GM12801 (cell line): ENCODE data around the gene ENTR1.

ENCODE experiments used
- TF ChIP-seq, protein P1 (sequence below): IDR thresholded peaks from one replicate; pipeline ENCODE4 v1.5.1; 2011; ENCODE audit warnings: control low read depth; ENCODE audit not compliant: insufficient read length; ENCODE audit errors: extremely low read depth

The ENTR1 gene

DNA sequence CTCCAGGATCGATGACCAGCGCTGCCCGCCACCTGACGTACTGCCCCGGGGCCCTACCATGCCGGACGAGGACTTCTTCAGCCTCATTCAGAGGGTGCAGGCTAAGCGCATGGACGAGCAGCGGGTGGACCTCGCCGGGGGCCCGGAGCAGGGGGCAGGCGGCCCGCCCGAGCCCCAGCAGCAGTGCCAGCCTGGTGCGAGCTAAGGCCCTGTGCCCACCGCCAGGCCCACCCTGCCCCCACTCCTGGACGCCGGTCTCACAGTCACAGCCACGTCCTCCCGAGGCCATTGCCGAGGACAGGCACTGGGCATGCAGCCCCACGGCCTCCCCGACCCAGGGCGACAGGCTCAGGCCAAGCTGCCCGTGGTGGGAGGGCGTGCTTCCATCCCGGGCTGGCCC, 52.4 kb downstream of the ENTR1 start:
- TF ChIP-seq, protein P1, sequence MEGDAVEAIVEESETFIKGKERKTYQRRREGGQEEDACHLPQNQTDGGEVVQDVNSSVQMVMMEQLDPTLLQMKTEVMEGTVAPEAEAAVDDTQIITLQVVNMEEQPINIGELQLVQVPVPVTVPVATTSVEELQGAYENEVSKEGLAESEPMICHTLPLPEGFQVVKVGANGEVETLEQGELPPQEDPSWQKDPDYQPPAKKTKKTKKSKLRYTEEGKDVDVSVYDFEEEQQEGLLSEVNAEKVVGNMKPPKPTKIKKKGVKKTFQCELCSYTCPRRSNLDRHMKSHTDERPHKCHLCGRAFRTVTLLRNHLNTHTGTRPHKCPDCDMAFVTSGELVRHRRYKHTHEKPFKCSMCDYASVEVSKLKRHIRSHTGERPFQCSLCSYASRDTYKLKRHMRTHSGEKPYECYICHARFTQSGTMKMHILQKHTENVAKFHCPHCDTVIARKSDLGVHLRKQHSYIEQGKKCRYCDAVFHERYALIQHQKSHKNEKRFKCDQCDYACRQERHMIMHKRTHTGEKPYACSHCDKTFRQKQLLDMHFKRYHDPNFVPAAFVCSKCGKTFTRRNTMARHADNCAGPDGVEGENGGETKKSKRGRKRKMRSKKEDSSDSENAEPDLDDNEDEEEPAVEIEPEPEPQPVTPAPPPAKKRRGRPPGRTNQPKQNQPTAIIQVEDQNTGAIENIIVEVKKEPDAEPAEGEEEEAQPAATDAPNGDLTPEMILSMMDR: no peak

DNA sequence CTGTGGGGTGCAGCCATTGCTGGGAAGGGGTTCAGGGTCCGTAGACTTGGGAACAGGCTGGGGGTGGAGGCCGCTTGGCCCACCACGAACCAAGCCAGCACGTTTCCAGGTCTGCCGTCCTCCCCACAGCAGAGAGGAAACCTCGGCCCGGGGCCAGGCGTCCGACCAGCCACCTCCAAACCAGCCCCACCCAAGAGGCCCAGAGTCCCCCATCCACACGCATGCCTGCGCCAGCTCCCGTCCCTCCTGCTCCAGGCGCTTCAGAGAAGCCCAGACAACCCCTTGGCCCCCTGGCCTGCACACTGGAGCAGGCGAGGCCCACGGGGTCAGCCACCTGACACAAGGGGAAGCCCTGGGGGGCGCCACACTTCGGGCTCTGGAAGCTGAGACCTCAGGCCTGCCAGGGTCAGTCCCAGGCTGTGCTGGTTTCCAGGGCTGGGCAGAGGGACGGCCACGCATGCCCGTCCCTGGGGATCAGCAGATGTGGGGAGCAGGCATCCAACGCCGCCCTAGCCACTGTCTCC, 53.1 kb downstream of the ENTR1 start:
- TF ChIP-seq, protein P1: no peak

DNA sequence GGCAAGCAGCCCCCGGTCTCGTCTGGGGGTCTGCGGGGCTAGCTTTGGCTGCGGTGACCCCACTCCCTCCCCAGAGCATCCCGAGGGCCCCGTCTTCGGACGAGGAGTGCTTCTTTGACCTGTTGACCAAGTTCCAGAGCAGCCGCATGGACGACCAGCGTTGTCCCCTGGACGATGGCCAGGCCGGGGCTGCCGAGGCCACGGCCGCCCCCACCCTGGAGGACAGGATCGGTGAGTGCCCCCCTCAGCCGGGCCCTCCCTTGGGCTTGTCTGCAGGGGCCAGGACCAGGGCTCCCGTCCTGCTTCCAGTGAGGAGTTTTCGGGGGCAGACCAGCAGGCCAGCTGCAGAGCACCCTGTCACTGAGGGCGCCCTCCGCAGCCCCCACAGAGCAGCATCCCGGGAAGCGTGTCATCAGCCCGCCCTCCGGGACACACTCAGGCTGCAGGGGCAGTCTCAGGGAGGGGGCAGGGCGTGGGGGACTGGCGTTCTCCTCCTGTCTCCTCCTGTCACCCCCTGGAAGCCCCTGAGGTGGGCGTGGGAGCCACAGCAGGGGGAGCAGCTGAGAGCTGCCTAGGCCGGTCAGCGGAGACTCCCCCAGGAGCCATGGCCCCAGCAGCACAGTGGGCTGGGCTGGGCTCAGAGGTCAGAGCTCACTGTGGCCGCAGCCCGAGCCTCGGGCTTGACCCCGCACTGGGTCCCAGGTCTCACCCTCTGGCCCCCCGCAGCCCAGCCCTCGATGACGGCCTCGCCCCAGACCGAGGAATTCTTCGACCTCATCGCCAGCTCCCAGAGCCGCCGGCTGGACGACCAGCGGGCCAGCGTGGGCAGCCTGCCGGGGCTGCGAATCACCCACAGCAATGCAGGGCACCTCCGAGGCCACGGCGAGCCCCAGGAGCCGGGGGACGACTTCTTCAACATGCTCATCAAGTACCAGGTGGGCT, 54.5 kb downstream of the ENTR1 start:
- TF ChIP-seq, protein P1: no peak

DNA sequence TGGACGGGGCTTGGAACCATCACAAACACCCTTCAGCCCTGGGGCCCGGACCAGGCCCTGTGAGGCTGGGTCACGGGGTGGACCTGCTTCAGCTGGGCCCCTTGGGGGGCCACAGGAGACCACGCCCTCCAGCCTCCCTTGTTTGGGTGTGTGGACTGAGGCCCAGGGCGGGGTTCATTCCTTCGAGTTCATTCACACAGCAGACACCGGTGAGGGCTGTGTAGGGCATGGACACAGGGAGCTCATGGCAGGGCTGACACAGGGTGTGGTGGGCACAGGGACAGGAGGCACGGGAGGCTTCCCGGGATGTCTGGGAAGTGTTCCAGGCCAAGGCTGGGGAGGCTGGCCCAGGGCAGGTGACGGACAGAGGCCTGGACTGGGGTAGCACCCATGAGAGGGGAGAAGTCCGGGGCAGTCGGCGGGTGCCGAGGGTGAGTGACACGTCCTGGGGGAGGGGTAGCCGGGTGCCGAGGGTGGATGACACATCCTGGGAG, 55.8 kb downstream of the ENTR1 start:
- TF ChIP-seq, protein P1: no peak

DNA sequence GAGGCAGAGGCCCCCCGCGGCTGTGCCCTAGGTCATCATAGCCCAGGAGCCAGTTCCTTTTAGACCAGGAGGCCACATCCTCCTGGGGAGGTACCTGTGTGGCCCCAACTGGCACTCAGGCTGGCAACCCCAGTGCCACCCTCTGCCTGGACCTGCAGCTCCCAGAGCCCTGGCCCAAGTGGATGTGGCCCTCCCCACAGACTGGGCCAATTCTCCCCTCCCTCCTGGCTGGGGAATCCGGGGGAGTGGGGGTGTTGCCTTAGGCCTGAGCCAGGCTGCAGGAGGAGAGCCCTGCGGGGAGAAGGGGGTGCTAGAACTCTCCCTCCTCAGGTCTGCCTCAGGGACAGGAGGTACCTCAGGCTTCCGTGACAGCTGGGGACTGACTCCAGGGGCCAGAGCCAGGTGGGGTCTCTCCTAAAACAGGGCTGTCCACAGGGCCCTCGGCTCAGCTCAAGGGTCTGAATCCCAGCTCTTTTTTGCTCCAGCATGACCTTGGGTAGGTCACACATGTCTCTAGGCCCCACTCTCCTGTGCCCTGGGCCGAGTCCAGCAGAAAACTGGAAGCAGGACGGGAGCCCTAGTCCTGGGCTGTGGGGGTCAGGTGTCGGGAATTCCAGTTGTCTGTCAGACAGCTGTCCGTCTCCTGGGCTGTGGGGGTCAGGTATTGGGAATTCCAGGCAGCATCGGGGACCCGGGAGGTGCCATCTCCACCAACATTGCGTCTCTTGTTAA, 56.5 kb downstream of the ENTR1 start:
- TF ChIP-seq, protein P1: no peak

DNA sequence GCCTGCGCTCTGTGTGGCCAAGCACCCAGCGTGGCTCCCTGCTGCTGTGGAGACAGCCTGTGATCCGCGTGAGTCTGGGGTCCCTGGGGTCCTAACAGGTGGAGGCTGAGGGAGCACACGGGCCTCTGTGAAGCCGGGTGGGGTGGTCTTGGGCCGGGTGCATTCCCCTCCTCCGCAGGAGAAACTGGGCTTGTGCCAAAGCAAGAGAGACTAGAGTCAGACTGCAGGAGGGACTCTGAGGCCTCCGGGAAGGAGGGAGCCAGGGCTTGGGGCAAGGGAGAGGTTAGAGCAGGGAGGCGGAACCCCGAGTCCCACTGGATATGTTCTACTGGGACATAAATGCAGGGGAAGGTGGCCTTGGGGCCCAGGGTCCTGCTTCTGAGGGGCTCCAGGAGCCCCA, 57.3 kb downstream of the ENTR1 start:
- TF ChIP-seq, protein P1: no peak

DNA sequence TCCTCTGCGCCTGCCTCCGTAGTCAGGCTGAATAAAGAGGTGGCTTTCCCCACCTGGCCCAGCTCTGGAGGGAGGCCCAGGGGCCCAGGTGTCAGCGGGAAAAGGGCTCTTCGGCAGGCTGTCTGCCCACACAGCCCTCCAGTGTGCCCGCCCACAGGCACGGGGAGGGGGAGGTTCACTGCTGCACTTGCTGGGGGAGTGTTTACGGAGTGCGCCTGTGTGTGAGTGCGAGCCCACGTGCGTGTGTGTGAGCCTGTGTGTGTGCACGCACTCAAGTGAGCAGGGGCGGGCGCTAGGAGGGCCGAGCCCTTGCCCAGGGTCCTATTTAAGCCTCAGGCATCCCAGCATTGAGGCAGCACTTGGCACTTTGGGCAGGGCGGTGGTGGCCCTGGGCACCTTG, 57.7 kb downstream of the ENTR1 start:
- TF ChIP-seq, protein P1: no peak
